Spleen (tissue), 7 donors: ENCODE measurements around the gene ZNF439.

Experiments
- POLR2A ChIP-seq, 3 donors: fragments of 450-650 bp; IDR thresholded peaks; one replicate each; pipeline ENCODE4 v1.5.1; 2017; ENCODE audit warnings: antibody characterized with exemption in 3 of 3, mild to moderate bottlenecking in 1 of 3
- POLR2AphosphoS5 ChIP-seq, 3 donors: sonication (generic); formaldehyde crosslinking; IDR thresholded peaks; one replicate each; pipeline ENCODE4 v1.5.1; 2017; ENCODE audit warnings: antibody characterized with exemption in 3 of 3
- TF ChIP-seq, protein P1 (sequence below), 11 experiments: fragments of 200-600 bp in 7 of 11; fragments of 450-650 bp in 4 of 11; sonication (generic) in 4 of 11; IDR thresholded peaks in 8 of 11; conservative IDR thresholded peaks in 3 of 11; 1 replicate in 7 of 11; 2 replicates in 4 of 11; pipeline versions ENCODE4 v1.4.0 to v1.8.0; 2016 to 2021; ENCODE audit warnings: antibody characterized with exemption in 11 of 11, inconsistent platforms in 4 of 11, mild to moderate bottlenecking in 1 of 11
- donor health status: DM: no; HTN: no; CAD: no; lungs with moderate emphysema.
- donor health status: DM: no; HTN: no; CAD: no.
- donor health status: DM: no; HTN: no; CAD: no.

GRCh38 chr19:11872624-11873023, 24.1 kb downstream of the ZNF439 start:
- TF ChIP-seq, protein P1, sequence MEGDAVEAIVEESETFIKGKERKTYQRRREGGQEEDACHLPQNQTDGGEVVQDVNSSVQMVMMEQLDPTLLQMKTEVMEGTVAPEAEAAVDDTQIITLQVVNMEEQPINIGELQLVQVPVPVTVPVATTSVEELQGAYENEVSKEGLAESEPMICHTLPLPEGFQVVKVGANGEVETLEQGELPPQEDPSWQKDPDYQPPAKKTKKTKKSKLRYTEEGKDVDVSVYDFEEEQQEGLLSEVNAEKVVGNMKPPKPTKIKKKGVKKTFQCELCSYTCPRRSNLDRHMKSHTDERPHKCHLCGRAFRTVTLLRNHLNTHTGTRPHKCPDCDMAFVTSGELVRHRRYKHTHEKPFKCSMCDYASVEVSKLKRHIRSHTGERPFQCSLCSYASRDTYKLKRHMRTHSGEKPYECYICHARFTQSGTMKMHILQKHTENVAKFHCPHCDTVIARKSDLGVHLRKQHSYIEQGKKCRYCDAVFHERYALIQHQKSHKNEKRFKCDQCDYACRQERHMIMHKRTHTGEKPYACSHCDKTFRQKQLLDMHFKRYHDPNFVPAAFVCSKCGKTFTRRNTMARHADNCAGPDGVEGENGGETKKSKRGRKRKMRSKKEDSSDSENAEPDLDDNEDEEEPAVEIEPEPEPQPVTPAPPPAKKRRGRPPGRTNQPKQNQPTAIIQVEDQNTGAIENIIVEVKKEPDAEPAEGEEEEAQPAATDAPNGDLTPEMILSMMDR (IDR thresholded peaks at IDR 0.05 in 8 of 11, conservative IDR thresholded peaks at IDR 0.05 in 3 of 11): no peak
- TF ChIP-seq POLR2A (IDR thresholded peaks at IDR 0.05) (no peak), POLR2AphosphoS5 (IDR thresholded peaks at IDR 0.05) (no peak)
